Lower lobe of right lung (tissue), 2 donors: ENCODE results near the gene FSD1L. TPM values are rescaled to one million over a fixed set of nuclear protein-coding genes. Genes with fewer than 3 reads are reported as not detected.

Source experiments
- ATAC-seq, 2 donors: fragments of 200-7000 bp; cut with Tn5 transposase; one replicate each; pipeline ENCODE4 v1.9.1; 2020 to 2022; ENCODE audit warnings: mild to moderate bottlenecking in 2 of 2, moderate library complexity in 2 of 2
- DNase-seq: peaks from one replicate; pipeline ENCODE4 v3.0.0-alpha.2; 2020
- H3K27ac ChIP-seq: fragments of 200-600 bp; one replicate; pipeline ENCODE4 v1.8.0; 2022
- H3K27me3 ChIP-seq: fragments of 200-600 bp; one replicate; pipeline ENCODE4 v1.8.0; 2022; ENCODE audit warnings: low read depth
- H3K36me3 ChIP-seq: fragments of 200-600 bp; one replicate; pipeline ENCODE4 v1.8.0; 2022; ENCODE audit warnings: mild to moderate bottlenecking
- H3K4me1 ChIP-seq: fragments of 200-600 bp; one replicate; pipeline ENCODE4 v1.8.0; 2022
- H3K4me3 ChIP-seq: fragments of 200-600 bp; one replicate; pipeline ENCODE4 v1.8.0; 2022; ENCODE audit warnings: mild to moderate bottlenecking
- H3K9me3 ChIP-seq: fragments of 200-600 bp; one replicate; pipeline ENCODE4 v1.8.0; 2022
- CTCF ChIP-seq: fragments of 200-600 bp; IDR thresholded peaks from one replicate; pipeline ENCODE4 v1.8.0; 2022; ENCODE audit warnings: antibody characterized with exemption, mild to moderate bottlenecking
- intact Hi-C: fragments of 100-400 bp; cut with DNase I; formaldehyde crosslinking; loops from one replicate; pipeline ENCODE4 v1.11.0; 2022
- total RNA-seq: library from RNA; stranded (reverse); fragmentation: NEBNext Ultra II Directional; extraction: Animal tissue kit (Norgen Biotek cat#: 25700); gene quantifications from one replicate; pipeline ENCODE4 v1.2.1, GENCODE V29; 2021
- donor health status: DM: no; HTN: yes; CAD: no; lungs with severe emphysema.

FSD1L gene
- total RNA-seq, 1 donor from 2014 or later, result 7.2 TPM

- intact Hi-C loops, result no loop called here
- Histone ChIP-seq H3K4me3 (no peak overlapping the region), H3K9me3 (no peaks in the 10 kb centered on the region), H3K27ac (no peak overlapping the region), H3K4me1 (no peaks in the 10 kb centered on the region), H3K27me3 (no peaks in the 10 kb centered on the region), H3K36me3 (no peaks in the 10 kb centered on the region)
- DNase-seq (no peak), ATAC-seq (no peak)
- no peak for TF ChIP-seq CTCF
Observed at GRCh38 chr9:105535920-105536668, 88.3 kb downstream of the FSD1L start.

- DNase-seq, result no peak
- Histone ChIP-seq H3K27me3 (no peaks in the 10 kb centered on the region), H3K27ac (no peak overlapping the region), H3K4me3 (no peak overlapping the region), H3K36me3 (no peaks in the 10 kb centered on the region), H3K4me1 (no peaks in the 10 kb centered on the region), H3K9me3 (no peaks in the 10 kb centered on the region)
- ATAC-seq, result no peak
- intact Hi-C loops, result no loop called here
- TF ChIP-seq CTCF, result no peak
Observed at GRCh38 chr9:105539452-105539851, 91.6 kb downstream of the FSD1L start.

GRCh38 chr9:105541838-105542237 is 94.0 kb downstream of the FSD1L start:
- no peak overlapping the region for H3K4me3 ChIP-seq
- H3K9me3 ChIP-seq, result no peaks in the 10 kb centered on the region
- H3K27me3 ChIP-seq, result no peaks in the 10 kb centered on the region
- TF ChIP-seq CTCF, result no peak
- ATAC-seq, result no peak
- H3K4me1 ChIP-seq, result no peaks in the 10 kb centered on the region
- H3K36me3 ChIP-seq, result no peaks in the 10 kb centered on the region
- DNase-seq, result no peak
- intact Hi-C loops, result no loop called here
- no peak overlapping the region for H3K27ac ChIP-seq

- H3K27me3 ChIP-seq, result no peaks in the 10 kb centered on the region
- H3K36me3 ChIP-seq, result no peaks in the 10 kb centered on the region
- no peaks in the 10 kb centered on the region for H3K9me3 ChIP-seq
- DNase-seq (no peak), ATAC-seq (no peak)
- peaks cover 6% of the 10 kb centered on the region for H3K4me1 ChIP-seq
- TF ChIP-seq CTCF, result no peak
- H3K27ac ChIP-seq, result no peak overlapping the region
- no peak overlapping the region for H3K4me3 ChIP-seq
- intact Hi-C loops, result no loop called here
Observed at GRCh38 chr9:105554042-105554441, 106.2 kb downstream of the FSD1L start.

- peak; percentile 92 for DNase-seq
- H3K27ac ChIP-seq, result peak within 1 kb of the TSS; percentile 63
- no peaks in the 10 kb centered on the region for H3K9me3 ChIP-seq
- intact Hi-C loops, result no loop called here
- no peaks in the 10 kb centered on the region for H3K36me3 ChIP-seq
- peak within 1 kb of the TSS; percentile 97 for H3K4me3 ChIP-seq
- no peak for TF ChIP-seq CTCF
- ATAC-seq, result peak; percentile 99 to 100
- H3K27me3 ChIP-seq, result no peaks in the 10 kb centered on the region
- H3K4me1 ChIP-seq, result peaks cover 7% of the 10 kb centered on the region
Observed at GRCh38 chr9:105557804-105558610, 110.2 kb downstream of the FSD1L start, which contains the start of gene FKTN. TSS of gene FKTN (plus strand) at chr9:105558131. CDS start at chr9:105575033, 16,902 bp downstream.
